Lower leg skin (tissue), 4 donors: ENCODE data around the gene DNAH10. TPM values are rescaled to one million over a fixed set of nuclear protein-coding genes. Genes with fewer than 3 reads are reported as not detected.

ENCODE experiments used
- DNase-seq, 2 donors: peaks; one replicate each; pipeline ENCODE4 v3.0.0-alpha.2; 2019; ENCODE audit warnings: low spot score in 2 of 2
- H3K4me3 ChIP-seq: fragments of 200-600 bp; sonication (generic); 2 replicates; pipeline ENCODE4 v1.5.1; 2017; ENCODE audit warnings: mild to moderate bottlenecking, low read depth; ENCODE audit not compliant: poor library complexity, severe bottlenecking
- POLR2A ChIP-seq, 2 donors: fragments of 450-650 bp; IDR thresholded peaks; one replicate each; pipeline ENCODE4 v1.6.1; 2016 to 2017; ENCODE audit warnings: antibody characterized with exemption in 2 of 2, mild to moderate bottlenecking in 1 of 2, moderate library complexity in 1 of 2
- WGBS, 2 donors: methylation state at CpG; one replicate each; pipeline ENCODE4 v1.1.5; 2018; 5-methylcytosine and 5-hydroxymethylcytosine counted together
- intact Hi-C: fragments of 100-400 bp; cut with DNase I; formaldehyde crosslinking; loops from one replicate; pipeline ENCODE4 v1.15.0; 2023; ENCODE audit warnings: low total_unique reads
- total RNA-seq, 4 donors: library from RNA; depleted of rRNA; stranded (reverse); fragments of >200 nt; gene quantifications; one replicate each; pipeline ENCODE4 v1.1.0, GENCODE V29; 2016
- TF ChIP-seq, protein P1 (sequence below), 3 donors: fragments of 450-650 bp; IDR thresholded peaks; one replicate each; pipeline ENCODE4 v1.5.1; 2016; ENCODE audit warnings: antibody characterized with exemption in 3 of 3, mild to moderate bottlenecking in 3 of 3, moderate library complexity in 2 of 3

Gene DNAH10
- total RNA-seq, 4 donors from 2014 or later = 0.02 to 0.27 (median 0.06) TPM; not detected in 1

DNA sequence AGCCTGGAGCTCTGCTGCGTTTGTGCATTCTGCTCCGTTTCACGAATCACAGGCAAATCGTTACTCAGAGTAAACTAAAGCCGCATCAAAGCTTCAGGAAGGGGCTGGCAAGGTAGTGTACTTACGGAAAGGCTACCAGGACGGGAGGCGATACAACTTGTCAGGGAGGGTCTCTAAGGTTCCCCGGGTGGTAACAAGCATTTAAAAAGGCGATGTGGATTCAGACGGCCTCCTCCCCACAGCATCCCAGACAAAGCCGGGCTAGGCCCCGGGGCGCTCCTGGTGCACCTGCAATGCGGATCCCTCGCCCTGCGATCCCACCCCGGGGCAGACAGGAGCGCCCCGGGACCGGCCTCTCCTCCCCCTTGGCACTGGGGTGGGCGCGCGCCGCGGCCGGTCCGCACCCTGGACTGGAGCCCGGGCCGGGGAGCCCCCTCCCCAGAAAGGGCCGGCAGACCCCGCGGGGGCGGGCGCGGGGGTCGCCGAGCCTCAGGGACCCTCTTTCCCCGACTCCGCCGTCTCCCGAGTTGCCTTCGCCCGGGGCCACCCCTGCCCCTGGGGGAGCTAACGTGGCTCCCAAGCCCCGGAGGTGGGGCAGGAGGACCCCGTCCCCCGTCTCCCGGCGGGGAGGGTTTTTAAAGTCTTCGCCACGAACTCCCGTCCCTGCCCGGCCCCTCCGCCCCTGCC lies 209.8 kb downstream of the DNAH10 start:
- peak overlapping the region; percentile 50 for H3K4me3 ChIP-seq
- TF ChIP-seq, protein P1, sequence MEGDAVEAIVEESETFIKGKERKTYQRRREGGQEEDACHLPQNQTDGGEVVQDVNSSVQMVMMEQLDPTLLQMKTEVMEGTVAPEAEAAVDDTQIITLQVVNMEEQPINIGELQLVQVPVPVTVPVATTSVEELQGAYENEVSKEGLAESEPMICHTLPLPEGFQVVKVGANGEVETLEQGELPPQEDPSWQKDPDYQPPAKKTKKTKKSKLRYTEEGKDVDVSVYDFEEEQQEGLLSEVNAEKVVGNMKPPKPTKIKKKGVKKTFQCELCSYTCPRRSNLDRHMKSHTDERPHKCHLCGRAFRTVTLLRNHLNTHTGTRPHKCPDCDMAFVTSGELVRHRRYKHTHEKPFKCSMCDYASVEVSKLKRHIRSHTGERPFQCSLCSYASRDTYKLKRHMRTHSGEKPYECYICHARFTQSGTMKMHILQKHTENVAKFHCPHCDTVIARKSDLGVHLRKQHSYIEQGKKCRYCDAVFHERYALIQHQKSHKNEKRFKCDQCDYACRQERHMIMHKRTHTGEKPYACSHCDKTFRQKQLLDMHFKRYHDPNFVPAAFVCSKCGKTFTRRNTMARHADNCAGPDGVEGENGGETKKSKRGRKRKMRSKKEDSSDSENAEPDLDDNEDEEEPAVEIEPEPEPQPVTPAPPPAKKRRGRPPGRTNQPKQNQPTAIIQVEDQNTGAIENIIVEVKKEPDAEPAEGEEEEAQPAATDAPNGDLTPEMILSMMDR (IDR thresholded peaks at IDR 0.05) = no peak
- no peak for TF ChIP-seq POLR2A (IDR thresholded peaks at IDR 0.05)
- WGBS, 2 donors = 2% methylated on average over 14 to 36 of the region's 55 CpGs
- peak; percentile 24 to 86 for DNase-seq
- intact Hi-C loops = no loop called here

DNA sequence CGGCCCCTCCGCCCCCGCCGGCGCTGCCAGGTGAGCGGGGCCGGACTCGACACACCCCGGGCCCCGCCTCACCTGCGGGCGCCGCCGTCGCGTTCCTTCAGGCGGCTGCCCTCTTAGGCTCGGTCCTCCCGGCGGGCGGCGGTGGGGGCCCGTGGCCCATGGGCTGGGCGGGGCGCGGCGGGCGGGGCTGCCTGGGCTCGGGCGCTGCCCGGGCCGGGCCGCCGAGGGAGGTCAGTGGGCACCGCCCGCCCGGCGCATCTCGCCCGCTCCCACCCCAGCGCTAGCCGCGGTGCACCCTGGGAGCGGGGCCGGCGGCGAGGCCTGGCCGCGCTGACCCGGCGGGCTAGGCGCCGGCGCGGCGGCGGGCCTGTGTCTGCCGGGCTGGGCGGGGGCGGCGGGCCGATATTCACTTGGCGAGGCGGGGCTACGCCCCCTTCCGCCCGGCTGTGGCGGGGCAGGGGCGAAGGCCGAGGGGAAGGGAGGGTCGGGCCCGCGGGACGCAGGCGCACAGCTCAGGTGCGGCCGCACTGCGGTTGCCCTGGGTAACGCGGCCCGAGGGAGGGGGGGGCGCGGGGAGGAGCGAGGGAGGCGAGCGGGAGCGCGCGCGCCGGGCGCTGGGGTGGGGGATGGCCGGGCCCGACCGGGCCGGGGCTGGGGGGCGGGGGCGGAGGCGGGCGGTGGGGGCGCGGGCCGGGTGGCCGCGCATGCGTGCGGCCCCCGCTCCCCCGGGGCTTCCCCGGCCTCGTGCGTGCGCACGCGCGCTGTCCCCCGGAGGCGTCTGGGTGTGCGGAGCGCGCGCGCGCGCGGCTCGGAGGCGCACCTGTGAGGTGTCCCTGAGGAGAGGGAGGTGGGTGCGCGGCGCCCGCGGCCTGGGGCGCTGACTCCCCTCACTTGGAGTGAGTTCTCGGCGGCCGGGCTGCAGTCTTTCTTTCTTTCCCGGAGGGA lies 210.6 kb downstream of the DNAH10 start, which contains the start of the genes CCDC92 and ZNF664:
CCDC92 (minus strand) TSS at position 375 of the 945 bp plus-strand sequence. CDS start 28,526 bp downstream, outside the sequence.
ZNF664 (plus strand) TSS at position 759 of the 945 bp plus-strand sequence. CDS start 38,930 bp downstream, outside the sequence.
- DNase-seq = peak; percentile 79 to 97
- 0% methylated on average over 18 to 19 of the region's 138 CpGs for WGBS, 2 donors
- intact Hi-C loops = no loop called here

DNA sequence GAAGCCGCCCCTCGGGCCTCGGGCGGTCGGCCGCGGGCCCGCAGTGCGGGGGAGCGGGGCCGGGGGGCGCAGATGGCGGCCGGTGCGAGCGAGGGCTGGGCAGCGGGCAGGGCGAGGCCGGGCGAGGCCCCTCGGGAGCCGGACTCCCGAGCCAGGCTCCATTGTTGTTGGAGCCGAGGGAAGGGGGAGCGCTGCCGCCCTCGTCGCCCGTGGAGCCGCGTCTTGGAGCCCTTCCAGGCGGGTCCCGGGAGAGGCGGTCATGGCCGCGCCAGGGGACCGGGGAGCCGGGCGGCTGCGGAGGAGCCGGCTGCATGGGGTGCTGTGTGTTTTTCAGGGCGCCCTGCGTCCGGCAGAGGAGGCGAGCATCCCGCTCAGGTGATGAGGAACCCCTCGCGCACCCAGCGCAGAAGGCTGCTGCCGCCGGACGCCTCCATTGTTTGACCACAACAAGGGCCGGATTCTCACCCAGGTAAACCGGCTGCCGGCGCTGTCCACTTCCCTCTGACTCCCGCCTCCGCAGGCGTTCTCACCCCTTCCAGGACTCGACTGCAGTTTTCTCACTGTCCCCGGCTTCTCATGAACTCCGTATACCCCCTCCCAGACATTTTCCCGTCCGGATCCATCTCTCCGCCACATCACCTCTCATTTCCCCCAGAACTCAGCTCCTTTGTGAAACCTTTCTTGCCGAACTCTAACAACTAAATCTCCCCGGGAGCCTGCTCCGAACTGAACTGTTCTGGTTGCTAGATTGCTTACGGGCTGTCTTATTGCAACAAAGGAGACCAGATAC lies 211.6 kb downstream of the DNAH10 start:
- no peak for TF ChIP-seq POLR2A (IDR thresholded peaks at IDR 0.05)
- TF ChIP-seq, protein P1 (IDR thresholded peaks at IDR 0.05) = no peak
- intact Hi-C loops = no loop called here
- H3K4me3 ChIP-seq = peak overlapping the region; percentile 78
- 3 to 5% methylated on average over 29 to 43 of the region's 69 CpGs for WGBS, 2 donors
- DNase-seq = peak in 1 of 2 donors; percentile 87

More for the DNA sequence above, 210.6 kb downstream of the DNAH10 start, which contains the start of the genes CCDC92 and ZNF664:
- H3K4me3 ChIP-seq = peak within 1 kb of the TSS; percentile 78
- TF ChIP-seq, protein P1 (IDR thresholded peaks at IDR 0.05) = no peak
- no peak for TF ChIP-seq POLR2A (IDR thresholded peaks at IDR 0.05)

DNA sequence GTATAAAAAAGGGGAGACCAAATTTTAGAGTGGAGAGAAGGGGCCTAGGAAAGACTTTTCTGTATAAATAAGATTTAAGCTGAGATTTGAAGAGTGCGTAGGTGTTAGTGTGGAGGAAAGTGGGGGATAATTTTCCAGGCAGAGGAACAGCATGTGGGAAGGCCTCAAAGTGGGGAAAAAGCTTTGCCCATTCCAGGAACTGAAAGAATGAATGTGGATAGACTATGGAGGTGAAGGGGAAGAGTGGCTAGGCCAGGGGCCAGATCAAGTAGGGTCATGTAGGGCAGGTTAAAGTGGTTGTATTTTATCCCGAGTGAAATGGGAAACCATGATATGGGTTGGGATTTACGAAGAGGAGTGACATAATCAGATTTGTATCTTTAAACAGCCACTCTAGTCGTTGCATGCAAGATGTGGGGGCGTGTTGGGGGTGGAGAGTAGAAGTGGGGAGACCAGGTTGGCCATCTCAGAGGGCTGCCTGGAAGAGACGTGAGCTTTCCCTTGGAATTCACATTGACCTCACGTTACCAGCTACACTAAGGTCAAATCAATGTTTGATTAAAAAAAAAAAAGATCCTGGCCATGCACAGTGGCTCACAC lies 214.2 kb downstream of the DNAH10 start:
- TF ChIP-seq, protein P1 (IDR thresholded peaks at IDR 0.05) = no peak
- TF ChIP-seq POLR2A (IDR thresholded peaks at IDR 0.05) = no peak
- no peak for DNase-seq
- H3K4me3 ChIP-seq = no peak overlapping the region
- intact Hi-C loops = loop anchor here (5.0 kb wide), 1 partner anchor 824 kb away; the partner anchor contains the start of gene PITPNM2
- WGBS, 2 donors = 89 to 92% methylated on average over 7 of the region's 7 CpGs

DNA sequence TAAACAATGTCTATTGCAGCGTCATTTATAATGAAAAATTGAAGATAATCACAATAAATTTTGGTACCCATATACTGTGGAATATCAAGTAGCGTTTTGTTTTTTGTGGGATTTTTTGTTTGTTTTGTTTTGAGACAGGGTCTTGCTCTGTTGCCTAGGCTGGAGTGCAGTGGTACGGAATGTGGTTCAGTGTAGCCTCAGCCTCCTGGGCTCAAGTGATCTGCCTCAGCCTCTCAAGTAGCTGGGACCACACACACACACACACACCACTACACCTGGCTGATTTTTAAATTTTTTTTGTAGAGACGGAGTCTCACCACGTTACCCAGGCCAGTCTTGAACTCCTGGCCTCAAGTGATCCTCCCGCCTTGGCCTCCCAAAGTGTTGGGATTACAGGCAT lies 217.5 kb downstream of the DNAH10 start:
- intact Hi-C loops = loop anchor here (5.0 kb wide), 1 partner anchor 827 kb away; the partner anchor contains the start of gene PITPNM2
- no peak overlapping the region for H3K4me3 ChIP-seq
- DNase-seq = no peak
- TF ChIP-seq POLR2A (IDR thresholded peaks at IDR 0.05) = no peak
- 94 to 97% methylated on average over 6 of the region's 6 CpGs for WGBS, 2 donors
